Activated CD4-positive, alpha-beta memory T cell treated with anti-CD3 and anti-CD28 coated beads for 36 hours (primary cell): ENCODE results near the gene CORO7. TPM values are rescaled to one million over a fixed set of nuclear protein-coding genes. Genes with fewer than 3 reads are reported as not detected.

Source experiments
- CTCF ChIA-PET: fragments of 350-600 bp; sonication (Branson Sonifier 250); formaldehyde crosslinking; loops from one replicate; lab custom pipeline; 2021; ENCODE audit warnings: antibody characterized with exemption, inconsistent platforms; lab: Charles Lee
- POLR2A ChIA-PET: fragments of 350-600 bp; sonication (Branson Sonifier 250); formaldehyde crosslinking; loops from one replicate; lab custom pipeline; 2021; ENCODE audit warnings: antibody characterized with exemption; lab: Charles Lee
- DNase-seq: peaks from one replicate; pipeline ENCODE4 v3.0.0-alpha.2; 2020
- H3K27ac Mint-ChIP-seq: one replicate; pipeline ENCODE4 v1.8.0; 2021; ENCODE audit warnings: mixed read lengths
- H3K27me3 Mint-ChIP-seq: one replicate; pipeline ENCODE4 v1.8.0; 2021; ENCODE audit warnings: mixed read lengths
- H3K36me3 Mint-ChIP-seq: one replicate; pipeline ENCODE4 v1.8.0; 2021; ENCODE audit warnings: mixed read lengths
- H3K4me1 Mint-ChIP-seq: one replicate; pipeline ENCODE4 v1.8.0; 2021; ENCODE audit warnings: low read depth, mixed read lengths
- H3K4me3 Mint-ChIP-seq: one replicate; pipeline ENCODE4 v1.8.0; 2021; ENCODE audit warnings: mild to moderate bottlenecking, mixed read lengths
- H3K9me3 Mint-ChIP-seq: one replicate; pipeline ENCODE4 v1.8.0; 2021; ENCODE audit warnings: mixed read lengths
- intact Hi-C: fragments of 100-400 bp; cut with micrococcal nuclease; formaldehyde crosslinking; loops from one replicate; pipeline ENCODE4 v1.15.1; 2023
- total RNA-seq, 2 experiments: library from RNA; stranded (reverse); gene quantifications; one replicate each; pipeline ENCODE4 v1.2.3, GENCODE V29; 2021

The CORO7 gene
- total RNA-seq, 2 experiments from 2014 or later = 90.4 to 101 TPM

DNA sequence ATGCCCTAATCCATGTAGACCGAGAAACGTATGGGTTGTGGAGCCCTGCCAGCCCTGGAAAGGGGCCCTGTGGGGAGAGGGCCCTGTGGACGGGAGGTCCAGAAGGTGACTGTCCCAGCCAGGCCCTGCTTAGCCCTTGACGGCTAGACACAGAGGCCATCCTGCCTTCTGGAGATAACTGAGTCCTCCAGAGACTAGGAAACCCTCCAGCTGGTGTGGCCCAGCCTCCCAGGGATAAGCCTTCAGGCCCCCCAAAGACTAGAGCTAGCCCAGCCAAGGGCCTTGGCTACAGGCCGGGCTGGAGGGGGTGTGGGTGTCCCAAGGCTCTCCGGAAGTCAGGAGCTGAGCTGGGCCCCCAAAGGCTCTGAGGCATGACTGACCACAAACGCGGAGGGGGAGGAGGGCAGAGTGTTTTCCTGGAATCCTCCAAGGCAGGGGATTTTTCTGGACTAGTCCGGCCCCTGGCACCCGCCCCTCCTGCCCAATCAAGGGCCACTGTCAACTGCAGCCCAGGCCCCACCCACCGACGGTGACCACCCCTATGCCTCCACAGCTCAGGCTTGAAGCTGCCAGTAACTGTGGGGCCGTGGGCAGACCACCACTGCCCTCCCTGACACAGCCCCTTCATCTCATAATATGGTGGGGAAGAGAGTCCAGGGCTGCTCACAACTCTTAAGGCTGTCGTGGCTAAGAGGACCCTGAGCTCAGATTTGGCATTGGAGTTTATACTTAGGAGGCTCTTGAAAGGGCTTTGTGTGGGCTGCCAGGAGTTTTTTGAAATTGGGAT lies 45.6 kb downstream of the CORO7 start:
- Mint-ChIP-seq H3K27me3 (no peaks in the 10 kb centered on the region), H3K4me1 (peaks cover 19% of the 10 kb centered on the region), H3K36me3 (no peaks in the 10 kb centered on the region), H3K9me3 (no peaks in the 10 kb centered on the region), H3K4me3 (no peak overlapping the region), H3K27ac (no peak overlapping the region)
- intact Hi-C loops = no loop called here
- no peak for DNase-seq
- CTCF ChIA-PET = interaction anchor here (1.0 to 1.4 kb wide), 2 partner anchors 32 to 33 kb away, joined by 3 to 6 read pairs; no protein-coding TSS in a partner anchor
- POLR2A ChIA-PET = no interaction called here

DNA sequence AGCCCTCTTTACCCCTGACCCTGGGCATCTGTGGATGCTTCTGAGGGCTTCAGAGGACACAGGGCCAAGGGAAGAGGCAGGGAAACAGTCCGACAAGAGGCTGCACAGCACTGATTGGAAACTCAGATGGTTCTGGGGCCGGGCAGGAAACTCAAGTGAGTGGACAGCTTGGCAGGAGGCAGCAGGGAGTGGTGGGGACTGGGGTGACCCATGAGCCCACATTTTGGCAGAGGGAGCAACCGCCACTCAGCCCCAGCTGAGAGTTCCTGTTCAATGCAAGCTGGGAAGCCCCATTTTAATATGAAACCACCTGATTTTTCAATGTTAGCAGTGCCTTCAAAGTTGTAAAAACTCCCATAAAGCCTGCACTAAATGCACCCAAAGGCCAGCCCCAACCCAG lies 46.2 kb downstream of the CORO7 start:
- H3K4me1 Mint-ChIP-seq = peaks cover 15% of the 10 kb centered on the region
- no peak overlapping the region for H3K4me3 Mint-ChIP-seq
- POLR2A ChIA-PET = no interaction called here
- H3K36me3 Mint-ChIP-seq = no peaks in the 10 kb centered on the region
- no peak for DNase-seq
- no peaks in the 10 kb centered on the region for H3K9me3 Mint-ChIP-seq
- intact Hi-C loops = no loop called here
- H3K27me3 Mint-ChIP-seq = no peaks in the 10 kb centered on the region
- H3K27ac Mint-ChIP-seq = no peak overlapping the region
- CTCF ChIA-PET = interaction anchor here (0.6 to 2.0 kb wide), 4 partner anchors 9 to 34 kb away, joined by 3 to 7 read pairs (median 4); no protein-coding TSS in a partner anchor

DNA sequence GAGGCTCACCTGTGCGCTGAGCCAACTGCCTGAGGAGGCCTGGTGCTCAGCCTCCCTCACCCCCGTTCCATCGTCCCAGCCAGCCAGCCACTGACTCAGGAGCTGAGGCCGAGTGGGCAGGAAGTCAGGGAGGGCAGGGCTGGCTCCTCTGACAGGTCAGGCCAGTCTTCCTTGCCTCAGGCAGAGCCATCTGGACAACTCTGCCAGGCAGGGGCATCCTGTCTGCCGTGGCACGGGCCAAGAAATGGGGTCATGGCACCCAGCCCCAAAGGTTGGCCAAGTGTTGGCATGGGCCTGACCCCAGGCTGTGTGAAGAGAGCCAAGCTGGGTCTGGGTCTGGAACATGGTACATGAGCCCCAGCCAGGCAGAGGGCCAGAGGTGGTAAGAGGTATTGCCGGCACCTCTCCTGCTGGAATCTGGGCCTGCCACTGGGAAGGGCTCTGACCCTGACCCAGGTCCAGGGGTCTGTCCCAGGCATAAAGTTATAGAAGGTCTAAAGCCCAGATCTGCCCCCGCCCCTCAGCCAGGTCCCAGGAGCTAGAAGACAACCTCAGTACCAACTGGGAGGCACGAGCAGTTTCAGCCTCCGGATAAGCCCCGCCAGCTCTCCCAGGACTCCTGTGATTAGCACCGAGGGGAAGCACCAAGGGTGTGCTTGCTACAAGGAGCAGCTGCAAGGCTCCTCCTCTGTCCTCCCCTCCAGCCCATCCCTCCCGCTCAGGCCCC lies 47.2 kb downstream of the CORO7 start:
- H3K36me3 Mint-ChIP-seq = no peaks in the 10 kb centered on the region
- no peaks in the 10 kb centered on the region for H3K27me3 Mint-ChIP-seq
- ChIA-PET CTCF (interaction anchor here (1.6 to 2.0 kb wide), 2 partner anchors 10 to 34 kb away, joined by 6 to 7 read pairs; no protein-coding TSS in a partner anchor), POLR2A (no interaction called here)
- H3K4me3 Mint-ChIP-seq = no peak overlapping the region
- H3K4me1 Mint-ChIP-seq = peaks cover 12% of the 10 kb centered on the region
- no peak for DNase-seq
- intact Hi-C loops = no loop called here
- H3K9me3 Mint-ChIP-seq = no peaks in the 10 kb centered on the region
- H3K27ac Mint-ChIP-seq = no peak overlapping the region

- CTCF ChIA-PET = no interaction called here
Observed at GRCh38 chr16:4367393-4367856, 49.0 kb downstream of the CORO7 start.

DNA sequence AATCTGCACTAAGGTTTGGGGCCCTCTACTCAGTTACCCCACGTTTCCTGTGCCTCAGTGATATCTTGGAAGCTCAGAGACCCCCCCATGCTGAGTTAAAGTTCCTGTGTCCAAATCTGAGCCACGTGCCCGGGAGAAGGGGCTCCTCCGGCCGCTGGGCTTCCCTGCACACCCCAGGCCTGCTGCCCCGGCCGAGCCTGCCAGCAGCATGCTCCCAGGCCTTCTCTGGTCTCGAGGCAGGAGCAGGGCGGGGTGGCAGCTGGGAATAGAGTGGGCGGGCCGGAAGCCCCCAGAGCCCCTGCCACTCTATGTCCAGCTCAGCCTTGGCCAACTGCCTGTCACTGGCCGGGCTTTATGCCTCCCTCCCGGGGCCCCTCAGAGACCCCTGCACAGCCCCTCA lies 50.4 kb downstream of the CORO7 start:
- Mint-ChIP-seq H3K9me3 (no peaks in the 10 kb centered on the region), H3K27me3 (no peaks in the 10 kb centered on the region), H3K4me3 (no peak overlapping the region), H3K27ac (no peak overlapping the region), H3K4me1 (no peaks in the 10 kb centered on the region), H3K36me3 (peaks cover 3% of the 10 kb centered on the region)
- no peak for DNase-seq
- POLR2A ChIA-PET = no interaction called here
- intact Hi-C loops = no loop called here
- CTCF ChIA-PET = interaction anchor here (1.1 kb wide), 1 partner anchor 57 kb away, joined by 3 read pairs; no protein-coding TSS in a partner anchor

More at GRCh38 chr16:4367393-4367856, 49.0 kb downstream of the CORO7 start:
- Mint-ChIP-seq H3K27me3 (no peaks in the 10 kb centered on the region), H3K27ac (no peak overlapping the region), H3K4me3 (no peak overlapping the region), H3K9me3 (no peaks in the 10 kb centered on the region), H3K4me1 (peaks cover 4% of the 10 kb centered on the region), H3K36me3 (peaks cover 1% of the 10 kb centered on the region)
- intact Hi-C loops = no loop called here
- POLR2A ChIA-PET = no interaction called here
- DNase-seq = no peak

DNA sequence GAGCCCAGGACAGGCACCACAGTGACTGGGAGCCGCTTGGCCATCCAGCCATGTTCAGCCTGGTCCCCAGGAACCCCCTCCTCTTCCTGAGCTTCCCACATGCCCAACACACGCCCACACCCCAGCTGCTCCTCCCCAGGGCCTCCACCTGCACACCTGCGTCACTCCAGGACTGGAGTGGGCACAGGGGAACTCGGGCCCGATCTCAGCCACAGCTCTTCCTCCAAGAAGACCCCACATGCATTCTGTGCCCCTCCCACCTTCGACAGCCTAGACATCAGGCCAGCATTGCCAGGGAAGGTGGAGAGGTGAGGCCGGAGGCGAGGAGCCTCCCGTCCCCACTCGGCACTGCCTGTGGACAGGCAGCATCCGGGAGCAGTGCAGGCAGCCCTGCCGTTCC lies 50.8 kb downstream of the CORO7 start:
- no peak overlapping the region for H3K4me3 Mint-ChIP-seq
- POLR2A ChIA-PET = interaction anchor here (0.6 kb wide), 1 partner anchor 11 kb away, joined by 4 read pairs; no protein-coding TSS in a partner anchor
- no peaks in the 10 kb centered on the region for H3K27me3 Mint-ChIP-seq
- H3K9me3 Mint-ChIP-seq = no peaks in the 10 kb centered on the region
- DNase-seq = no peak
- CTCF ChIA-PET = interaction anchor here (1.1 kb wide), 1 partner anchor 56 kb away, joined by 3 read pairs; no protein-coding TSS in a partner anchor
- peaks cover 4% of the 10 kb centered on the region for H3K36me3 Mint-ChIP-seq
- no peaks in the 10 kb centered on the region for H3K4me1 Mint-ChIP-seq
- intact Hi-C loops = no loop called here
- H3K27ac Mint-ChIP-seq = no peak overlapping the region

DNA sequence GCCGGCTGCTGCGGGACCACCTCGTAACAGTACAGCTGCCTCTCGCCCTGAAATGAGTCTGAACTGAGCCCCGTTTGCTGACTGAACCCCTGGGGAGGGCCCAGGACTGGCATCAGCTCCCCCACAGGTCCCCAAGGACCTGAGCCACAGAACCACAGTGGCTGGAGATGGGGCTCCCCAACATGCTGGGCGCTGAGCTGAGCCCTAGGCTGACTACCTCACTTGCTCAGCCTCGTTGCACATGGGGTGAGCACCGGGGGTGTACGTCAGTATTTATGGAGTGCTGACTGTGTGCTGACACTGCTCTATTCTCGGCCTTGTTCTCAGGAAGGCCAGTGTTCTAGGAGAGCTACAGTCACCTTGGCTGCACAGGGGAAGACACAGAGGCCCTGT lies 51.4 kb downstream of the CORO7 start:
- Mint-ChIP-seq H3K27me3 (no peaks in the 10 kb centered on the region), H3K36me3 (peaks cover 6% of the 10 kb centered on the region), H3K9me3 (no peaks in the 10 kb centered on the region), H3K27ac (no peak overlapping the region), H3K4me1 (no peaks in the 10 kb centered on the region), H3K4me3 (no peak overlapping the region)
- ChIA-PET POLR2A (interaction anchor here (0.6 kb wide), 1 partner anchor 10 kb away, joined by 4 read pairs; no protein-coding TSS in a partner anchor), CTCF (interaction anchor here (1.1 kb wide), 1 partner anchor 38 kb away, joined by 4 read pairs; no protein-coding TSS in a partner anchor)
- intact Hi-C loops = no loop called here
- DNase-seq = no peak

- ChIA-PET POLR2A (no interaction called here), CTCF (interaction anchor here (1.1 kb wide), 1 partner anchor 39 kb away, joined by 4 read pairs; no protein-coding TSS in a partner anchor)
- Mint-ChIP-seq H3K4me3 (no peak overlapping the region), H3K4me1 (no peaks in the 10 kb centered on the region), H3K27me3 (no peaks in the 10 kb centered on the region), H3K36me3 (peaks cover 7% of the 10 kb centered on the region), H3K9me3 (no peaks in the 10 kb centered on the region), H3K27ac (no peak overlapping the region)
- DNase-seq = no peak
- intact Hi-C loops = no loop called here
Observed at GRCh38 chr16:4364196-4365013, 52.0 kb downstream of the CORO7 start.

GRCh38 chr16:4362476-4363135 lies 53.8 kb downstream of the CORO7 start:
- Mint-ChIP-seq H3K27me3 (no peaks in the 10 kb centered on the region), H3K27ac (no peak overlapping the region)
- POLR2A ChIA-PET = no interaction called here

GRCh38 chr16:4361944-4362311 lies 54.5 kb downstream of the CORO7 start:
- Mint-ChIP-seq H3K27ac (no peak overlapping the region), H3K36me3 (peaks cover 12% of the 10 kb centered on the region), H3K4me1 (no peaks in the 10 kb centered on the region), H3K4me3 (no peak overlapping the region), H3K9me3 (no peaks in the 10 kb centered on the region), H3K27me3 (no peaks in the 10 kb centered on the region)
- intact Hi-C loops = no loop called here
- POLR2A ChIA-PET = no interaction called here
- CTCF ChIA-PET = interaction anchor here (1.6 kb wide), 1 partner anchor 41 kb away, joined by 7 read pairs; no protein-coding TSS in a partner anchor
- DNase-seq = no peak

More at GRCh38 chr16:4362476-4363135, 53.8 kb downstream of the CORO7 start:
- no peaks in the 10 kb centered on the region for H3K9me3 Mint-ChIP-seq
- DNase-seq = no peak
- intact Hi-C loops = no loop called here
- H3K4me1 Mint-ChIP-seq = no peaks in the 10 kb centered on the region
- CTCF ChIA-PET = interaction anchor here (1.6 kb wide), 1 partner anchor 40 kb away, joined by 7 read pairs; no protein-coding TSS in a partner anchor
- H3K36me3 Mint-ChIP-seq = peaks cover 12% of the 10 kb centered on the region
- H3K4me3 Mint-ChIP-seq = no peak overlapping the region
